ENCODE results near the gene EML6. TPM values are rescaled to one million over a fixed set of nuclear protein-coding genes. Genes with fewer than 3 reads are reported as not detected.

The EML6 gene
- total RNA-seq, 2 donors from 2014 or later, result 1.4 to 2.1 TPM

GRCh38 chr2:54880428-54880827, 157.0 kb downstream of the EML6 start:
- Histone ChIP-seq H3K27me3 (ENCODE audit: control insufficient read depth, insufficient read depth, low read length, poor library complexity, severe bottlenecking) (no peaks in the 10 kb centered on the region), H3K4me3 (ENCODE audit: low read length) (no peak overlapping the region), H3K4me1 (ENCODE audit: control insufficient read depth, insufficient read depth, low read length) (no peaks in the 10 kb centered on the region), H3K27ac (ENCODE audit: low read depth, low read length) (no peak overlapping the region), H3K9ac (ENCODE audit: extremely low read depth, low read length, poor library complexity, severe bottlenecking) (no peak overlapping the region), H3K9me3 (ENCODE audit: control insufficient read depth, low read length) (no peaks in the 10 kb centered on the region), H3K36me3 (ENCODE audit: control insufficient read depth, insufficient read depth, low read length) (no peaks in the 10 kb centered on the region)
- Mint-ChIP-seq H3K27ac (no peak overlapping the region), H3K4me3 (no peak overlapping the region), H3K9me3 (no peaks in the 10 kb centered on the region), H3K27me3 (ENCODE audit: insufficient read depth) (no peaks in the 10 kb centered on the region), H3K36me3 (ENCODE audit: low read depth) (no peaks in the 10 kb centered on the region), H3K4me1 (no peaks in the 10 kb centered on the region)
- WGBS, 2 experiments (ENCODE audit: insufficient coverage in 1 of 2, insufficient read length in 1 of 2), result 90 to 100% methylated on average over 1 of the region's 1 CpG
- no peak for DNase-seq
- TF ChIP-seq CTCF (conservative IDR thresholded peaks at IDR 0.05), result no peak

- Mint-ChIP-seq H3K9me3 (no peaks in the 10 kb centered on the region), H3K27me3 (ENCODE audit: insufficient read depth) (no peaks in the 10 kb centered on the region), H3K4me1 (no peaks in the 10 kb centered on the region), H3K36me3 (ENCODE audit: low read depth) (no peaks in the 10 kb centered on the region), H3K27ac (no peak overlapping the region), H3K4me3 (no peak overlapping the region)
- H3K27ac ChIP-seq (ENCODE audit: low read depth, low read length), result no peak overlapping the region
- 93% methylated on average over 4 of the region's 4 CpGs; no CpG with 5 or more reads in 1 of the 2 experiments for WGBS, 2 experiments (ENCODE audit: insufficient coverage in 1 of 2, insufficient read length in 1 of 2)
- no peaks in the 10 kb centered on the region for H3K36me3 ChIP-seq (ENCODE audit: control insufficient read depth, insufficient read depth, low read length)
- H3K9me3 ChIP-seq (ENCODE audit: control insufficient read depth, low read length), result no peaks in the 10 kb centered on the region
- DNase-seq, result no peak
- no peaks in the 10 kb centered on the region for H3K4me1 ChIP-seq (ENCODE audit: control insufficient read depth, insufficient read depth, low read length)
- TF ChIP-seq CTCF (conservative IDR thresholded peaks at IDR 0.05), result no peak
- H3K27me3 ChIP-seq (ENCODE audit: control insufficient read depth, insufficient read depth, low read length, poor library complexity, severe bottlenecking), result no peaks in the 10 kb centered on the region
- H3K9ac ChIP-seq (ENCODE audit: extremely low read depth, low read length, poor library complexity, severe bottlenecking), result no peak overlapping the region
- H3K4me3 ChIP-seq (ENCODE audit: low read length), result no peak overlapping the region
These were observed 158.3 kb downstream of the EML6 start for GRCh38 chr2:54881759-54882158.

- Histone ChIP-seq H3K36me3 (ENCODE audit: control insufficient read depth, insufficient read depth, low read length) (no peaks in the 10 kb centered on the region), H3K4me3 (ENCODE audit: low read length) (no peak overlapping the region), H3K9me3 (ENCODE audit: control insufficient read depth, low read length) (no peaks in the 10 kb centered on the region), H3K4me1 (ENCODE audit: control insufficient read depth, insufficient read depth, low read length) (no peaks in the 10 kb centered on the region), H3K9ac (ENCODE audit: extremely low read depth, low read length, poor library complexity, severe bottlenecking) (no peak overlapping the region), H3K27ac (ENCODE audit: low read depth, low read length) (no peak overlapping the region), H3K27me3 (ENCODE audit: control insufficient read depth, insufficient read depth, low read length, poor library complexity, severe bottlenecking) (no peaks in the 10 kb centered on the region)
- Mint-ChIP-seq H3K4me1 (no peaks in the 10 kb centered on the region), H3K27ac (no peak overlapping the region), H3K27me3 (ENCODE audit: insufficient read depth) (no peaks in the 10 kb centered on the region), H3K4me3 (no peak overlapping the region), H3K9me3 (no peaks in the 10 kb centered on the region), H3K36me3 (ENCODE audit: low read depth) (no peaks in the 10 kb centered on the region)
- no peak for DNase-seq
- 95 to 100% methylated on average over 2 of the region's 3 CpGs for WGBS, 2 experiments (ENCODE audit: insufficient coverage in 1 of 2, insufficient read length in 1 of 2)
- no peak for TF ChIP-seq CTCF (conservative IDR thresholded peaks at IDR 0.05)
These were observed 162.4 kb downstream of the EML6 start for GRCh38 chr2:54885891-54886290.

Measured in endodermal cell (in vitro differentiated cells).